H1 (cell line): Measurements from ENCODE around the gene AAK1. TPM values are rescaled to one million over a fixed set of nuclear protein-coding genes. Genes with fewer than 3 reads are reported as not detected.

Experiments
- POU5F1 ChIP-seq: IDR thresholded peaks from 2 replicates; pipeline ENCODE4 v1.6.1; 2011; ENCODE audit warnings: low read depth, mild to moderate bottlenecking, low read length, moderate library complexity
- polyA plus RNA-seq, 7 experiments: library from polyadenylated mRNA; depleted of rRNA in 3 of 7; stranded (reverse) in 5 of 7; unstranded in 2 of 7; fragments of >200 nt in 5 of 7; fragments of 200-250 nt in 2 of 7; gene quantifications; 1 replicate in 5 of 7; 2 replicates in 1 of 7; 4 replicates in 1 of 7; pipeline versions ENCODE4 v1.2.1 to v1.2.3, GENCODE V29; 2011 to 2013; ENCODE audit warnings: missing spikeins in 2 of 7, mixed read lengths in 2 of 7
- total RNA-seq: library from RNA; stranded (reverse); fragmentation: NEBNext Ultra II Directional; extraction: Animal tissue kit (Norgen Biotek cat#: 25700); gene quantifications from 2 replicates; pipeline ENCODE4 v1.2.1, GENCODE V29; 2021

The AAK1 gene
- total and polyA plus RNA-seq, 2 of the 8 experiments (the other 6 are each of a cell fraction or from before 2014, with no cell fraction given) = 10.0 to 40.5 TPM

GRCh38 chr2:69581774-69582581, 61.6 kb downstream of the AAK1 start (continued):
- TF ChIP-seq POU5F1 = no peak
- TF ChIP-seq, all 59 proteins: peak for 5
